ENCODE results near the gene PTPRM.

Gene PTPRM

DNA sequence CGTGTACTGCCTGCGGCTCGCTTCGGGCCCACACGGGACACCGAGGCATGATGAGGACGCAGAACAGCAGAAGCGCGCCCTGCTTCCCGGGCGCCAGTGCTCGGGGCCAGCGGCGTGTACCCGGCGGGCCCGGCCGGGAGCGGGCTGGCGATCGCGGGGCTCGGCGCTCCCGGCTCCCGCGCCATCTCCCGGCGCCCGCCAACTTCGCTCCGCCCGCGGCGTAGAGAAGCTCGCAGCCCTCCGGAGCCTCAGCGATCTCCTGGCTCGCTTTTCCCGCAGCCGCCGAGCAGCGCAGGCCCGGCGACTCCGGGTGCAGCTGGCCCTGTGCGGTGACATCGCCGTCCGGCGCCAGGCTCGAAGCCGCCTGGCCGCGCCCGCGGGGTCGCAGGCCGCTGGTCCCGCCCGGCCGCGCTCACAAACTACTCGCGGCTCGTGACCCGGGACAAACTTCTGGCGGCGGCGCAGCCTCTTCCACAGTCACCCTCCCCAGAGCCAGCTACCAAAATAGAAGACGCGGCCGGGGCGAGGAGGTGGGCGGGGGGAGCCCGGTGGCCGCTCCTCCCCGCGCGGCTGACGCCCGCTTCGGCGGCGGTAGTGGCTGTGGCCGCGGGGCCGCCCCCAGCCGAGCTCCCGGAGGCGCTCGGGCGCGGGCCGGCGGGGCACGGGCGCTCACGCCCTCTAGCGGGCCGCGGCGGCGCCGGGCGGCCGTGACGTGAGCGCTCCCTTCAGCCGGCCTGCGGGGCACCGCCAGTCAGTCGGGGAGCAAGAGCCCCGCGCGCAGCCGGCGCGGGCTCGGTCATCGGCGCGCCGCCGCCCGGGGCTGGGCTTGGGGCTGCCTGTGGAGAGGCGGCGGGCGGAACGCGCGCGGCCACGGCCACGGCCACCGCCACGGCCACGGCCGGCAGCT lies at the start of gene PTPRM:
TSS of gene PTPRM (plus strand) at position 750 of the 907 bp plus-strand sequence. CDS start 503 bp downstream, outside the sequence.
- DNase-seq, result peak; percentile 6

DNA sequence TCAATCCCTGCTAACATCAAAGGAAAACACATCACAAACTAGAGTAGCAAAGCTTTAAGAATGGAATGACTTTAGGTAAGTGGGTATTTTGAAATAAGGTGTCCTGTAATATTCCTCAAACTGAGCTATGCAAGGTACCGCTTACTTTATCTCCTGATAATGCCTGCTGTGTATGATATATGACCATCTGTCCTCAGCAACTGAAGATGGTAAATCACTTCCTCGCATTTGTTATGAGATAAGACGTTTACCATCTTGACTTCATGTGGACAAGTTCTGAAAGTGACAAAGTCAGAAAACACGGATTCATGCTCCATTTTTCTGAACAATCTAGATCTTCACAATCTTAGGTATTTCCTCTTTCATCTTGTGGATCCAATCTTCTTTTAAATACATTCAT lies 49.3 kb upstream of the PTPRM start:
- no peak for DNase-seq

DNA sequence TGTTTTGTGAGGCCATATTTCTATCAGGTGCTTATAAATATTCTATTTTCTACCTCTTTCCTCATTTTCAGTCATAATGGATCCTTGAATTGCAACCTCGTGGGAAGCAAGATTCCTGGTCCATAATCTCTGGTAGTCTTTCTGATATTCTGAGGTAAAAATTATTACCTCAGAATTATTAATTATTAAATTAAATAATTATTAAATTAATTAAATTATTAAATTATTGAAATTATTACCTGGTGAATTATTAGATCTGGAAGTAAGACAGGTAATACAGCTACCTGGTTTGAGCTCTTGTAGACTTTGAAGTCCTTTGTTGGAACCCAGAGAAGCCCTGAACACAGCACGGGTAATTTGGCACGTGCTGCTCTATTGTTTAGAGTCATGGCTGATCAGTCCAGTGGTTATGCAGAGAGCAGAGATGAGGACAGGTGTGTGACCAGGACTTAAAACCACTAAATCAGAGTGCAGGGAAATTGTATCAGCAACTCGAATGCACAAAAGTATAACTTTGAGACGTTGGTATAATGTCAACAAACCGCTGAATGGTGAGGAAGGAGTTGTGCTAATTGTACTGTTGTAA lies 46.8 kb upstream of the PTPRM start:
- DNase-seq, result no peak

DNA sequence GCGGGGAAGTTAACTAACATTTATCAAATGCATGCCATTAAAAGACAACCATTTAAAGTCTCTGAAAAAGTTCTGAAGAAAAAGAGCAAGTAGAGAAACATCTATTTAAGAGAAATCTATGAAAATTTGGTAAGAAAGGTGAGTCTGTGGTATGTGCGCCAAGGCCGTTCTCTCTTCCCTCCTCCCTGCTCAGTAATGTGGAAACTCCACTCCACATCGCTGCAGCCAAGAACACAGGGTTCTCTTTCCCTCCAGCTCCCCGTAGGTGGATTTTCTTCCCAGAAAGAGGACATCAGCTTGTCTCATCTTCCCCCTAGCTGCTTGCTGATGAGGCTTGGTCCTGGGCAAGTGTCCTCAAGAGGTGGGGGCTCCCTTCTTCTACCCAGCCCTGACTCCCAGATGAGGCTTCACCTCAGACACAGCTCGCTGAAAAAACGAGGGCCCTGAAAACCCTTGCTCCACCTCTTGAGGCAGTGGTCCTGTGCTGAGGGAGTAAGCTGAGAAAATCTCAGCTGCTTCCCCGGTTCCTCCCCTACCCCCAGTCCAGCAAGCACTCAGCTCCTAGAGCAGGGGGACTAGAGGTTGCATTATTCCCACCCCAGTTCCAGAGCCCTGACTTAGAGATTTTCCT lies 45.8 kb upstream of the PTPRM start:
- DNase-seq, result no peak

DNA sequence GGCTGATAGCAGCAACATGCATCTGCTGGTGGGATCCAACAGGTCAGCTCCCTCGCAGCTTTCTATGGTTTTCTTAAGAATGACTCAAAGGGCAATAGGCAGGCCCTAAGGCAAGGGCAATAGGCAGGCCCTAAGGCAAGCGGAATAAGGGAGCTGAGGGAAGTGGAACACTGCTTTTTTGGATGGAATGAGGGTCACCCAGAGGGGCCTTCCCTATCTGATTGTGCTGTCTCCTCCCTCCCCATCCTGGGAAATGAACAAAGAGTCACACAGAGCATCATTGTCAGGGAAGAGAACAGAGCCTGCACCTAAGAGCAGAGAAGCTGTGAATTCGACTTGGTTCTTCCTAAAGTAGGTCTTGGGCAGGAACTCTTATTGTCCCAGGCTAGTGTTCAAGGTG lies 43.3 kb upstream of the PTPRM start:
- DNase-seq, result no peak

DNA sequence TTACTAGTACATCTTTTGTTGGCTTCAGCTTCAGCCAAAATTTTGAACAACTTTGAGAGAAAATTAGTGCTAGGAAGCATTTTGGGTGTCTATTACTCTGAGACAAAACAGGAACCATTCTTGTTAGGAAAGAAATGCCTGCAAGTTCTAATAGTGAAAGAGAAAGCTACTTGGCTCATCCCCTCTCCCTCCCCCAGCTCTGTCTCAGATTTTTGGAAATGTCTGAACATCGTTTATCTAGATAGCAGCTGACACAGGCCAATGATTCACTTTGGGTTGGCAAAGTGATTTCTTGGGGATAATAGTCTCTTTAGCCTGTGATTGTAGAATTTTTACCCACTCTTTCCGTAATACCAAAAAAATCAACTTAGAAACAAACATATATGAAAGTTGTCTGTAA lies 42.3 kb upstream of the PTPRM start:
- DNase-seq, result no peak

DNA sequence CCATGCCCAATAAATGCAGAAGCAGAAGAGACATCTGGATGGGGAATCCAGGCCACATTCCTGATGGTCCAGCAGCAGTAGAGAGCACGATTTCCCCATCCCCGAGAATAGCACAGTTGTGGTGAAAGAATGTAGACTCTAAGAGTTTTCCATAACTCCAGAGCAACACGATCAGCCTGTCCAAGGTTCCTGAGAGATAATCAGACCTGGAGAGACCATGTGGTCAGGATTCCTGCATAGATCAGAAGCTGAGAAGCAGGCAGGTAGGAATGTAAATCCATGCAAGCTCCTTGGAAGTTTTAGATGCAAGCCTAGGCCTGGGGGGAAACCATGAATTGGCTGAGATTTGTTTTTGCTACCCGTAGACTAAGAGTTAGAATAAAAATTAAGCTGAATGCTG lies 34.2 kb upstream of the PTPRM start:
- no peak for DNase-seq

DNA sequence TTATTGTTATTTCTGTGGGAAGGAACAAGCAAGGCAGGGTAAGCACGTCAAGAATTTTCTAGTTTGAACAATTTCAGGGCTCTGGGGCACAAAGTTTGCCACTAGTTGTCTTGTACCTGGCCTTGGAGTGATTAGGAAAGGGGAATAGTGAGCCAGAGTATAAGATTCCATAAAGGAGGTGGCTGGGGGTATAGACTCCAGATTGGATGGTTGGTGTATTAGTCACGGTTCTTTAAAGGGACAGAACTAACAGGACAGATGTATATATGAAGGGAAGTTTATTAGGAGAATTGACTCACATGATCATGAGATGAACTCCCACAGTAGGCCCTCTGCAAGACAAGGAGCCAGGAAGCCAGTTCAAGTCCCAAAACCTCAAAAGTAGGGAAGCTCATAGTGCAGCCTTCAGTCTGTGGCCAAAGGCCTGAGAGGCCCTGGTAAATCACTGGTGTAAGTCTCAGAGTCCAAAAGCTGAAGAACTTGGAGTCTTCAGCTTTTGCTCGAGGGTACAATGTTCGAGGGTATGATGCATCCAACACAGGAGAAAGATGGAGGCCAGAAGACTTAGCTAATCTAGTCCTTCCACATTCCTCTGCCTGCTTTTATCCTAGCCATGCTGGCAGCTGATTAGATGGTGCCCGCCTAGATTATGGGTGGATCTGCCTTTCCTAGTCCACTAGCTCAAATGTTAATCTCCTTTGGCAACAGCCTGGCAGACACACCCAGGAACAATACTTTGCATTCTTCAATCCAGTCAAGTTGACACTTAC lies 31.5 kb upstream of the PTPRM start:
- DNase-seq, result no peak

DNA sequence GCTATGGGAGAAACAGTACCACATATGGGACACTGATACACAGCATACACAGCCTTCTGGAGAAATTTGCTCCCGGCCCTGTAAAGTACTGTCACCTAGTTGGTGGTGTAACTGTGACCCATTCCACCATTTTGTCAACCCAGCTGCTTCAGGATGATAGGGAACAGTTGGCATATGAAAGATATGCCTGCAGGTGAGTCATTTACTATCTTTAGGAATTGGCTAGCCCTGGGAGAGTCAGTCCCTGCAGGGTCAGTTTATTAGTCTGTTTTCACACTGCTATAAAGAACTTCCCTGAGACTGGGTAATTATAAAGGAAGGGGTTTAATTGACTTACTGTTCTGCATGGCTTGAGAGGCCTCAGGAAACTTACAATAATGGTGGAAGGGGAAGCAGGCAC lies 30.0 kb upstream of the PTPRM start:
- DNase-seq, result no peak

DNA sequence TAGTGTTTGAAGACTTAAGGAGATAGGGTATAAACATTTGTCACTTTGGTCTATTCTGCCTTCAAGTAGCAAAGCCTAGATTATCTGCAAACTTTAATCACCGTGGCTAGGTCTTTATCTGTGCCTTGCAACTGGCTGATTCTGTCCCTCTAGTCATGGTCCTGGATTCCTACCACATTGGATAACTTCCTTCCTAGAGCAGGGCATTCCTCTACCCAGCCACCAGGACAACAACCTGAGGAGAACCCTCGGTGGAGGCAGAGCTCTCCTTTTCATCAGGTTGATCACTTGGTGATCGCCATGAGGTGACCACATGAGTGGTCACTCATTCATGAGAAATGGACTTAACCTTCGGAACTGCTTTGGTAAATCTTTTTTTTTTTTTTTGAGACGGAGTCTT lies 25.3 kb upstream of the PTPRM start:
- DNase-seq, result no peak

DNA sequence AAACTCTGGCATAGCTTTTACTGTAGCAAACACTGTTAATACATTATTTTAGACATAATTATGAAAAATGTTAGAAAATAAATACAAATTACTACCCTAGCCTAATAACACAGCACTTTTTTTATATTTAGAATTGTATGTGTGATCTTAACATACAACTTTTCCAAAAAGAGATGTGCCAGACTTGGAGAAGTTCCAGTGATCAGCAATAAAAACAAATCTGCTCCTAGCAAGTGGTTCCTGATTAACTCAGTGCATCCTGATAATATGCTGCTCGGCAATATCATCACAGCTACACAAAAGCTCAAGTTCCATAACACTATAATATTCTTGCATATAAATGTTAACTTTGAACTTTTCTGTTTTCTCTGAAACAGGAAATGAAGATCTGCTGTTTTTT lies 22.4 kb upstream of the PTPRM start:
- DNase-seq, result no peak

DNA sequence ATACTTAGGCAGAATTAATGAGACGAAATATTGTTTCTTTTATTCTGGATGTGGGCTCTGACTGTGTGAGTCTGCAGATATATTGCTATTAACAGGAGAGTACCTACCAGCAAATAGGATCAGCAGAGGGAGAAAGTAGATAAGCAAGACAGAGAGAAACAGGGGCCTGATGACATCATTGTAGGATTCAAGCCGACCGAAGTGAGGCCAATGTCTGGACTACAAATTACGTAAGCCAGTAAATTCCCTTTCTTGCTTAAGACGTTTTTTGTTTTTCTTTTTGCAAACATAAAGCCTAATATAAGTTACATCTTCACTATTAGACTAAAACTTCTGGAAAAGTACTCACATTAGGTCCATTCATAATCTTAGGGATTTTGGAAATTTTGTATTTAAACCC lies 21.4 kb upstream of the PTPRM start:
- no peak for DNase-seq

DNA sequence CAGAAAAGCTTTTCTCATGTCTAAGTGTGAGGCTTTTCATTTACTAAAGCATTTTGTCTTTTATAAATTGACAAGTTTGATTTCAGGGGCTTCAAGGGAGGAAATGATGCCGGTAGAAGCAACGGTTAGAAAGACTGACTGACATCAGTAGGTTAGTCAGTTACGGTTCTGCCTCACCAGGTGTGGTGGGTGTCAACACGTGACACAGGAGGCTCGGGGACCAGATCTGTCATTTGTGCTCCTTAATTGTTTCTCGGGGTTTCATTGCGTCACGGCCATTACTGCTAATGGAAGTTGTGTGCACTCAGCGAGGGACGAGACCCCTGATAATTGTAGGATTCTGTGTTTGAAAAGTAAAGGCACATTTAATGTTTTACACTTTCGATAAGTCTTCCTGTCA lies 18.9 kb upstream of the PTPRM start:
- DNase-seq, result no peak

DNA sequence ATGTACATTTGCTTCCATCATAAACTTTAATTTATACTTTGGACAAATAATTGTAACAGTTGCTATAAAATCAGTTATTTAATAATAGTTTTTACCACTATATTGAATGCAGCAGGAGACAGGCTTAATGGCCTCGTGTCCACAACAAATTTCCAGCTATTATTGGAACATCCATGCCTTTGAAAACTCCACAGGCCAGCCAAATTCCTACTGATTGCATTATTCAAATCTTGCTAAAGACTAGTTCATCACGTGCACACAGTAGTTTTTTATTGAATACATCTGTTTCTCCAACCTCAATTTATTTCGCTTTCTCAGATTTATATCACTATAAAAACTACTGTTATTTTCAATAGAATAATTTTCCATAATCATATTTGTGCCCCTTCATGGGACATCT lies 18.4 kb upstream of the PTPRM start:
- no peak for DNase-seq

DNA sequence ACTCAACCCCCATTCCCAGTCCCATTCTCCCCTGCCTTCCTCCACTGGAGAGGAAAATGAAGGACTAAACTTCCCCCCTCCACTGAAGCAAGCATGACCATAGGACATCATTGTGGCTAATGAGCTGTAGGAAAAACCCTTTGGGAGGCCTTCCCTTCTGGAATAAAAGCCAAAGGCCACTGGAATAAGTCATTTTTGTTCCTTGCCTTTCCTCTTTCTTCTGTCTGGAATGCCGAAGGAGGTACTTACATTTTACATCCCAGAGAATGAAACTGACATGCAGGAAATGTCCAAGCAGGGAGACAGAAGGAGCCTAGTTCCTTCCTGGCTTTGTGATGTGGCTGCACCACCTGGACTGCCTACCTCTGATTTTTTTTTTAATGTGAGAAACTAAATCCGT lies 9.1 kb upstream of the PTPRM start:
- no peak for DNase-seq

DNA sequence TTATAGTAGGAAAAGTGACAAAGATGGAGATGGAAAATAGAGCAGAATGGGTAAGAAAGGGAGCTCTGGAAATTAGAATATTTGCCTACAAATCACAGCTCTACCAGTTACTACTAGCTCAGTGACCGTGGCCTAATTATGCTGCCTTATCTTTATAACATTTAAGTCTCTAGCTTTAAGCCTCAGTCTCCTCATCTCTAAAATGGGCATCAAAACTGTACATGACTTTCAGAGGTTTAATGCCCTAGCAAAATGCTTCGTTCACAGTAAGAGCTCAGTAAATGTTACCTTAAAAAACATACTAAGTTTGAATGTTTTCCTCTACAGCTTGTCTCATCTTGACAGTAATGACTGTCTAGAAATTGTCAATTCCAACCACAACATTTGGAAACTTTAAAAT lies 8.3 kb upstream of the PTPRM start:
- DNase-seq, result no peak

DNA sequence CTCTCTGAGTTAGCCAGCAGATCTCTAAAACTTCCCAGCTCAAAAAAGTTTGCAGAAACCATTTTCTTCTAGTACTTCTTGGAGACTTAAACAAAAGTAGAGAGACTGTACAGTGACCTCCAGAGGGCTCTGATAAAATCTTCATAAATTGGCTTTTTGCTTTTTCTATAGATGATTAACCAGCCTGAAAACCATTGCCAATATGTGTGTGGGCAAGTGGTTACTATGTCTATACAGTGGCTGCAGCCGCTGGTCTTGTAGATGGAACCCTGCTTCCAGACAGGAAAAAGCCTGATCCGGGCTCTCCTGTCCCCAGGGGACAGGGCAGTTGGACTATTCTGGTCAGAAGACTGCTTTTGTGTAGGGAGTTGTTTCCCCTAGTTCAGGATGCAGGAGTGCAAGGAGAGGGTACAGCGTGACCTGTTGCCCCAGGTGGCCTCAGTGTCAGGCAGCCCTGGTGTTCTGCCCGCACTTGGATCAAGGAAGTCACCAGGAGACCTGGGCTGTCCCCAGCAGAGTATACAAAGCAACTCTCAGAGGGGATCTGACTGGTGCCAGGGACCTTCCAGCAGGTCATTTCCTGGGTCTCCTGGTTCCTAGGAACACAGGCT lies 7.3 kb upstream of the PTPRM start:
- no peak for DNase-seq

DNA sequence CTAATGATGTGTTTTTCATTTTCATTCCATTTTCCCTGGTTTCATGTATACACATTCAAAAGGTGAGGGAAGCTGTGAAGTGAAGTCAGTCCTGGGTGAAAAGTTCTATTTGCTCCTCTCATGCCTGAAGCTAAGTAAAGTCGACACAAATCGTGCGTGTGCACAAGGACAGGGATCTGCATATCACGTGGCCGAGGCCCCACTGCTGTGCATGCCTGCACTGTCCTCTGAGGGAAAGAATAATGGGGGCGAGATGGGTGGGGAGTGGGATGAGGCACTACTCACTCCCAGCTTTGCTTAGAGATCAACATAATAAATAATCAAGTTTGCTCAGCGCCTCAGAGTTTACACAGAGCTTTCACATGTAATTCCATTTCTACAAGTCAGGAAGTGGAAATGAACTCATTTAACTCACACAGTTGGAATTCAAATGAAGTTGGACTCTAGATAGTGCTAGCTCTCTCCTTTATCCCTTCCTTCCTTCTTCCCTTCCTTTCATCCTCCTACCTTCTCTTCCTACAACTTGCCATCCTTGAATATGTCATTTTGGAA lies 5.1 kb upstream of the PTPRM start:
- no peak for DNase-seq

DNA sequence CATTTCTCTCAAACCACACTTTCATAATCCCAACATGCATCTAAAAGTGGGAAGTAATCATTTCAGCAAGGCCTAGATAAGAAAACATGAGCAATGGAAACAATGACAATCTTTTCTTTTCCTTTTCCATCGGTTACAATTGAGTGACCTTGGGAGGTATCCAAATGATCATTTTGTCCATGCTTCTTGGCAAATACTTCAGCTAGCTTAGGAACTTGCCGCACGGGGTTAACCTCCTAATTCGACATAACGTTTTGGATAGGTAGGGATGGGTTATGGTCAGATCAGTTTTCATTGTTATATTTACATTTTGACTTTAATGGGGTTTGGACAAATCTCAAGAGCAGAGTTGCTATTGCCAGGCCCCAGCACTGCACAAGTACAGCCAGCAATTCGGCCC lies 4.6 kb upstream of the PTPRM start:
- no peak for DNase-seq

DNA sequence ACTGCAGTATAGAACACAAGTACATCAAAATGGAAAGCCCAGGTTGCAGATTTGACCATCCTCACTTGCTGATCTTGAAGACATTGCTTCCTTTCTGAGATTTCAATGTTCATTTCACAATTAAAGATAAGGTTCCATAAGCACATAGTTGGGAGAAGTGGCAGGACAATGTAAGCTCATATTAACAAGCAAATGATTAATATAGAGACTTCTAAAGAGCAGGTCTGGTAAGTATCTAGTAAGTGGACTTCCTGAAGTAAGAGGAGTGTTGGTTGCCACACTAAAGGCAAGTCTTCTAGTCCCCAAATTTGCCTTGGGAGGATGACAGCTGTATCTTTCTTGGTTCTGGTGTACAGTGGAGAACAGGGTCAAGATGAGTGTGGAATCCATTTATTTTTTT lies 1.4 kb upstream of the PTPRM start:
- DNase-seq, result no peak

DNA sequence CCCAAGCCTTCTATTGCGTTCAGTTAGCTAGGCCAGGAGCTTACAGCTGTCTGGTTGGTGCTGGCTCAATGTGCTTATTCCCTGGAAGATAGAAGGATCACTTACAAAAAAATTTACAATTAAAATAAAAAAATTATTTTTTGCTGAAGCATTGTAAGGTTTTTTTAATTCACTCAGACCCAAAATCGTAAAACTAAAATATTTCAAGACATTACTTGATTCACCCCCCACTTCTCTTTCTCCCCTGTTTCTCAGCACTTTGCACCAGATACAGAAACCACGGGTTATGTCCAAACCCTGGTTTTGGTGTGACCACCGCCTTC lies 911 bp upstream of the PTPRM start:
- DNase-seq, result no peak

DNA sequence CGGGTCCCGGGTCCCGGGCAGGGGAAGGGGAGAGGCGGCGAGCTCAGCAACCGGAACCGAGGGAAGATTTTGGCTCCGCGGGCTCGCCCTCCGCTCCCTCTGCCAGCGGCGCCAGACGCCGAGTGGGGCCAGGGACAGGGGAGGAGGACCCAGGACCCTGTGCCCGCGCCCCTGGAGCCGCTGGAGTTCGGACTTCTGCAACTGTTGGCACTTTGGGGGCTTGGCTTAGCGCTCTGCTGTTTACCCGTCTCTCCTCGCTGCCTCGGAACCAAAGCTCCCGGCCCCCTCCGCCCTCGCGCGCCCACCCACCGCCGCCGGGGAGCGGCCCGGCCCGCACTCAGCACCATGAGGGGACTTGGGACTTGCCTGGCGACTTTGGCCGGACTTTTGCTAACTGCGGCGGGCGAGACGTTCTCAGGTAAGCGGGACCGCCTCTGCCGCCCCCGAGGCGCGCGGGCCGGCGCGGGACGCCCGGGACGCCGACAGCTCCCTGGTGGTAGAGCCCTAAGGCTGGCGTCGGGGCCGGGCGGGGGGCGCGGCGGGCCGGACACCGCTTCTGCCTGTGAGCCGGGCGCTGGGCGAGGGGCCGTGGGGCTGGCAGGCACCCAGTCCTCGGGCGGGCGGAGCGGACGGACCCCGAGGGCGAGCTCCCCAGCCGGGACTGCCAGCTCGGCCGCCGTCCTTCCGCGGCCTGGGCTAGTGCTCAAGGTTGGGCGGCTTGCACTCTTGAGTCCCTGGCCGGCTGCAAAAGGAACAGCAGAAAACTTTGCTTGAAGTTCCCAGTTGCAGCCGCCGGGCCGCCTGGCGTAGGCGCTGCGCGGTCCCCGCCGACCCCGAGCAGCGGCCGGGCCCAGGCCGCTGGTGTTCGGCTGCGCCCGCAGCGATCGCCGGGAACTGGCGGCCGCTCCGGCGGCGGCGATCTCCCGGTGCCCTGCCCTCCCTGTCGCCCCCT lies 634 bp downstream of the PTPRM start:
- no peak for DNase-seq
